Cardiac fibroblast (primary cell): ENCODE measurements around the gene PCDH9.
A peak's percentile ranks its signal among the peaks of the same experiment; 100 is the strongest.

Experiments used
- DNase-seq, 2 donors: peaks; one replicate each; pipeline versions ENCODE4 v3.0.0 to v3.0.0-alpha.2; 2010; ENCODE audit warnings: low read depth in 2 of 2
- H3K4me3 ChIP-seq, 2 donors: replicated peaks in 1 of 2; 1 replicate in 1 of 2; 2 replicates in 1 of 2; pipeline ENCODE4 v1.5.1; 2011; ENCODE audit warnings: low read depth in 2 of 2, low read length in 2 of 2, mild to moderate bottlenecking in 2 of 2, moderate library complexity in 1 of 2
- TF ChIP-seq, protein P1 (sequence below): IDR thresholded peaks from one replicate; pipeline ENCODE4 v1.5.1; 2011; ENCODE audit warnings: low read depth, mild to moderate bottlenecking, low read length, inconsistent platforms

Gene PCDH9

DNA sequence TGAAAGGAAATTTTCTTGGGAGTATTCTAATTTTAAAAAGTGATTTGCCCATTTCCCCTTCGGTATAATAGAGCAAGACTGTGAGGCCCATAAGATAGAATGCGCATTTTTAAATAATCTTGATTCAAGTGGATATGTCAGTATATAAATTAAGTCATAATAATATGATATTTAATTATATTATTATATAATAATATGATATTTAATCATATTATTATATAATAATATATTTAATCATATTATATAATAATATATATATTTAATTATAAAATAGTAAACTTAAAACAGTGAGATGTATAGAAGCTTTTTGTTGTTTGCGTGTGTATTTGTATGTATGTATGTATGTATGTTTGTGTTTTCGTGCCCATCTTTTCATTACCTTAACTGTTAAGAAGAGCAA lies 682.5 kb downstream of the PCDH9 start:
- H3K4me3 ChIP-seq = no peak overlapping the region
- TF ChIP-seq, protein P1, sequence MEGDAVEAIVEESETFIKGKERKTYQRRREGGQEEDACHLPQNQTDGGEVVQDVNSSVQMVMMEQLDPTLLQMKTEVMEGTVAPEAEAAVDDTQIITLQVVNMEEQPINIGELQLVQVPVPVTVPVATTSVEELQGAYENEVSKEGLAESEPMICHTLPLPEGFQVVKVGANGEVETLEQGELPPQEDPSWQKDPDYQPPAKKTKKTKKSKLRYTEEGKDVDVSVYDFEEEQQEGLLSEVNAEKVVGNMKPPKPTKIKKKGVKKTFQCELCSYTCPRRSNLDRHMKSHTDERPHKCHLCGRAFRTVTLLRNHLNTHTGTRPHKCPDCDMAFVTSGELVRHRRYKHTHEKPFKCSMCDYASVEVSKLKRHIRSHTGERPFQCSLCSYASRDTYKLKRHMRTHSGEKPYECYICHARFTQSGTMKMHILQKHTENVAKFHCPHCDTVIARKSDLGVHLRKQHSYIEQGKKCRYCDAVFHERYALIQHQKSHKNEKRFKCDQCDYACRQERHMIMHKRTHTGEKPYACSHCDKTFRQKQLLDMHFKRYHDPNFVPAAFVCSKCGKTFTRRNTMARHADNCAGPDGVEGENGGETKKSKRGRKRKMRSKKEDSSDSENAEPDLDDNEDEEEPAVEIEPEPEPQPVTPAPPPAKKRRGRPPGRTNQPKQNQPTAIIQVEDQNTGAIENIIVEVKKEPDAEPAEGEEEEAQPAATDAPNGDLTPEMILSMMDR = no peak
- DNase-seq = no peak

DNA sequence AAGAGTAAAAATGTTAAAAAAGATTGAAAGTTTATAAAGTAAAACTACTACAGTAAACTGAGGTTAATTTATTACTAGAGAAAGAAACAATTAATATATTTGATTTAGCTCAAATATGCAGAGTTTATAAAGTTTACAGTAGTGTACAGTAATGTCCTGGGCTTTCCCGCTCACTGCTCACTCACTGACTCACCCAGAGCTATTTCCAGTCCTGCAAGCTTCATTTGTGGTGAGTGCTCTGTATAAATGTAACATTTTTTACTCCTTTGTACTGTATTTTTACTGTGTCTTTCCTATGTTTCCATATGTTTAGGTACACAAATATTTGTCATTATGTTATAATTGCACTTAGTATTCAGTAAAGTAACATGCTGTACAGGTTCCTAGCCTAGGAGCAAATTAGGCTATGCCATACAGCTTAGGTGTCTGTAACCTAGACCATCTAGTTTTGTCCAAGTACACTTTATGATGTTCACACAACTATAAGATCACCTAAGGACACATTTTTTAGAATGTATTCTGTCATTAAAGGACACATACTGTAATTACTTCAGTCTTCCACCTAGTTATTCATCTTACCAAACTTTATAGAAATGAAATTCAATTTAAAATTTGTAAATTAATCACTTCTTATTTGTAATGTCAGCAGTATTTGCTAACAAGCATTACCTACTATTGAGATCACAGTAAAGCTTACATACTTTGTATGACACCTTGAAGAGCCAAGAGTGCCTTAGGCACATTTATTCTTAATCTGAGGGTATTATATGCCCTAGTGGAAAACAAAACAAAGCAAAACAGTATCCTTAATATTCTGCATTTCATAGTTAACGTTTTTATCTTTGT lies 683.4 kb downstream of the PCDH9 start:
- peak in 1 of 2 donors; percentile 48 for DNase-seq
- TF ChIP-seq, protein P1 = no peak
- no peak overlapping the region for H3K4me3 ChIP-seq

DNA sequence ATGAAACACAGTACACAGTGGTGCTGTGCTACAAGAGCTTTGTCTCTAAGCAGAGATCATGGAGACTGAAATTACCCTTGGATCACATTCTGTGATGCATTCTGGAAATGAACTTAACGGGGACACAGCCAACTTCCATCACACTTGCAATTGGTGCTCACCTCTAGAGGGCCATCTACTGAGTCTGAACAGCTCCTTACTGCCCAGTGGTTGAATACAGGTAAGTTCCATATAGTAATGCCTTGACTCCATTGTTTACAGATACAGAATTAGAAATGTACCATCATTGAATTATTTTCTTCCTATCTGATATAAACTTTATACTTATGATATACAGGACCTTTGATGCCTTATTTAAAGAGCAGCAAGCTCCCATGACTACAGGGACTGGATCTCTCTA lies 686.4 kb downstream of the PCDH9 start:
- no peak overlapping the region for H3K4me3 ChIP-seq
- TF ChIP-seq, protein P1 = no peak
- DNase-seq = no peak

DNA sequence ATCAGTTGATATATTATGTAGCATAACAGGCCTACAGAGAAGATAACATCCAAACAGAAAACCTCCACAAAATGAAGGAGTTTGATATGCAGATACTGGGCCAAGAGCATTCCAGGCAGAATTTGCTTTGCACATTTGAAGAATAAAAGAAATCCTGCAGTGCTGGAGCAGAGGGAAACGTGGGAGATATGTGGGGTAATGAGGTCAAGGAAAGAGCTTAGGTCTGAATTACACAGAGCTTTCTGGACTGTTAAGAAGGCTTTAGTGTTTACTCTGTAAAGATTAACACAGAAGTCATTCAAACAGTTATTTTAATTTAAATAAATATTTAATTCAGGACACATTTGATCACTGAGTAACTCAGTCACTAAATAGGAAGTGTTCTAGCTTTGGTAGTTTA lies 692.7 kb downstream of the PCDH9 start:
- TF ChIP-seq, protein P1 = no peak
- H3K4me3 ChIP-seq = no peak overlapping the region
- DNase-seq = no peak

DNA sequence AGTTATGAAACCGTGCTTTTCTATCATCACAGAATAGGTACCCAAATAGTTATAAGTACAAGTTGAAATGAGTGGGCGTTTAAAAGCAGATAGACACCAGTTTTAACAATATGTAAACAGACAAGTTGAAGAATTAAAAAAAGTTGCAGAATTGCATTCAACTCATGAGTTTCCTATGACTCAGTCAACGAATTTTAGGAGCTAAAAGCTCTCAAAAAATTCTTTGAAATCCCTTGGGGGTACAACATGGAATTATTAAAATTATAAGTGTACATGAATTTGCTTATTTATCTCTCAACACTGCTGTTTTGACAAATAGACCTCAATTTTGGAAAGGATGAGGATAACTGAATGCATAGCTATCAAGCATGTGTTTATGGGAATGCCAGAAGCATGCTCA lies 693.4 kb downstream of the PCDH9 start:
- peak in 1 of 2 donors; percentile 73 for DNase-seq
- TF ChIP-seq, protein P1 = no peak
- no peak overlapping the region for H3K4me3 ChIP-seq

DNA sequence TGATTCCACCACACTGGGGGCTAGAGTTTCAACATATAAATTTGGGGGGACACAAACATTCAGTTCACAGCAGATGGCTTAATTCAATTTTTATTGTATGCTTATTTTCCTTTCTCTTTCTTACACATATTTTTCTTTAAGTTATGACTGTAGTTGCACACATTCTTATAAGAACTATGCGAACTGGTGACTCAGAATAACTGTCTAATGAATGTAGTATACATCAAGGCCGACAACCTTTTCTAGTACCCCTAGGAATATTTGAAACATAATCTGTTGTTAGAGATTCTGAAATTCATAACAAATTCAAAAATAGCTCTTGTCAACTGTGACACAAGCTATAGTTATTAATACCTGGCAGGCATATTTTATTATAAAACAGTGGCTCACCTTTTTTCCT lies 695.6 kb downstream of the PCDH9 start:
- DNase-seq = peak in 1 of 2 donors; percentile 71
- TF ChIP-seq, protein P1 = no peak
- H3K4me3 ChIP-seq = no peak overlapping the region
